ENCODE results near the gene NFIX.

Gene NFIX

GRCh38 chr19:13032837-13033236 lies 37.6 kb downstream of the NFIX start:
- DNase-seq (ENCODE audit: low spot score), result no peak
- TF ChIP-seq CTCF (IDR thresholded peaks at IDR 0.05; ENCODE audit: borderline replicate concordance, control extremely low read depth, extremely low read depth, insufficient read depth, missing control alignments), result no peak
- in situ Hi-C loops (cut with MboI; ENCODE audit: low sequenced_read_pairs, unreplicated experiment), result no loop called here

GRCh38 chr19:13033244-13033643 lies 38.0 kb downstream of the NFIX start:
- in situ Hi-C loops (cut with MboI; ENCODE audit: low sequenced_read_pairs, unreplicated experiment), result no loop called here

GRCh38 chr19:13033819-13034611 lies 38.7 kb downstream of the NFIX start:
- in situ Hi-C loops (cut with MboI; ENCODE audit: low sequenced_read_pairs, unreplicated experiment), result no loop called here
- peak; percentile 82 for TF ChIP-seq CTCF (IDR thresholded peaks at IDR 0.05; ENCODE audit: borderline replicate concordance, control extremely low read depth, extremely low read depth, insufficient read depth, missing control alignments)
- DNase-seq (ENCODE audit: low spot score), result peak; percentile 79

More at GRCh38 chr19:13033244-13033643, 38.0 kb downstream of the NFIX start:
- no peak for DNase-seq (ENCODE audit: low spot score)
- TF ChIP-seq CTCF (IDR thresholded peaks at IDR 0.05; ENCODE audit: borderline replicate concordance, control extremely low read depth, extremely low read depth, insufficient read depth, missing control alignments), result no peak

GRCh38 chr19:13034636-13035035 lies 39.4 kb downstream of the NFIX start:
- in situ Hi-C loops (cut with MboI; ENCODE audit: low sequenced_read_pairs, unreplicated experiment), result no loop called here
- no peak for TF ChIP-seq CTCF (IDR thresholded peaks at IDR 0.05; ENCODE audit: borderline replicate concordance, control extremely low read depth, extremely low read depth, insufficient read depth, missing control alignments)
- DNase-seq (ENCODE audit: low spot score), result no peak

GRCh38 chr19:13035820-13036365 lies 40.6 kb downstream of the NFIX start:
- DNase-seq (ENCODE audit: low spot score), result no peak
- in situ Hi-C loops (cut with MboI; ENCODE audit: low sequenced_read_pairs, unreplicated experiment), result no loop called here
- TF ChIP-seq CTCF (IDR thresholded peaks at IDR 0.05; ENCODE audit: borderline replicate concordance, control extremely low read depth, extremely low read depth, insufficient read depth, missing control alignments), result no peak

- DNase-seq (ENCODE audit: low spot score), result no peak
- TF ChIP-seq CTCF (IDR thresholded peaks at IDR 0.05; ENCODE audit: borderline replicate concordance, control extremely low read depth, extremely low read depth, insufficient read depth, missing control alignments), result no peak
- in situ Hi-C loops (cut with MboI; ENCODE audit: low sequenced_read_pairs, unreplicated experiment), result no loop called here
These were observed 41.2 kb downstream of the NFIX start for GRCh38 chr19:13036366-13036976.
